GM10266 (cell line): Measurements from ENCODE around the gene MRGPRG.

Experiments
- DNase-seq: peaks from one replicate; pipeline ENCODE4 v3.0.0; 2012; ENCODE audit errors: extremely low spot score
- TF ChIP-seq, protein P1 (sequence below): IDR thresholded peaks from 2 replicates; pipeline ENCODE4 v1.5.1; 2012; ENCODE audit warnings: mild to moderate bottlenecking, low read depth; ENCODE audit not compliant: control insufficient read depth, insufficient read depth; ENCODE audit errors: missing control alignments

MRGPRG gene

GRCh38 chr11:3227568-3228444 lies 9.2 kb upstream of the MRGPRG start:
- peak; percentile 8 for DNase-seq
- TF ChIP-seq, protein P1, sequence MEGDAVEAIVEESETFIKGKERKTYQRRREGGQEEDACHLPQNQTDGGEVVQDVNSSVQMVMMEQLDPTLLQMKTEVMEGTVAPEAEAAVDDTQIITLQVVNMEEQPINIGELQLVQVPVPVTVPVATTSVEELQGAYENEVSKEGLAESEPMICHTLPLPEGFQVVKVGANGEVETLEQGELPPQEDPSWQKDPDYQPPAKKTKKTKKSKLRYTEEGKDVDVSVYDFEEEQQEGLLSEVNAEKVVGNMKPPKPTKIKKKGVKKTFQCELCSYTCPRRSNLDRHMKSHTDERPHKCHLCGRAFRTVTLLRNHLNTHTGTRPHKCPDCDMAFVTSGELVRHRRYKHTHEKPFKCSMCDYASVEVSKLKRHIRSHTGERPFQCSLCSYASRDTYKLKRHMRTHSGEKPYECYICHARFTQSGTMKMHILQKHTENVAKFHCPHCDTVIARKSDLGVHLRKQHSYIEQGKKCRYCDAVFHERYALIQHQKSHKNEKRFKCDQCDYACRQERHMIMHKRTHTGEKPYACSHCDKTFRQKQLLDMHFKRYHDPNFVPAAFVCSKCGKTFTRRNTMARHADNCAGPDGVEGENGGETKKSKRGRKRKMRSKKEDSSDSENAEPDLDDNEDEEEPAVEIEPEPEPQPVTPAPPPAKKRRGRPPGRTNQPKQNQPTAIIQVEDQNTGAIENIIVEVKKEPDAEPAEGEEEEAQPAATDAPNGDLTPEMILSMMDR: no peak

DNA sequence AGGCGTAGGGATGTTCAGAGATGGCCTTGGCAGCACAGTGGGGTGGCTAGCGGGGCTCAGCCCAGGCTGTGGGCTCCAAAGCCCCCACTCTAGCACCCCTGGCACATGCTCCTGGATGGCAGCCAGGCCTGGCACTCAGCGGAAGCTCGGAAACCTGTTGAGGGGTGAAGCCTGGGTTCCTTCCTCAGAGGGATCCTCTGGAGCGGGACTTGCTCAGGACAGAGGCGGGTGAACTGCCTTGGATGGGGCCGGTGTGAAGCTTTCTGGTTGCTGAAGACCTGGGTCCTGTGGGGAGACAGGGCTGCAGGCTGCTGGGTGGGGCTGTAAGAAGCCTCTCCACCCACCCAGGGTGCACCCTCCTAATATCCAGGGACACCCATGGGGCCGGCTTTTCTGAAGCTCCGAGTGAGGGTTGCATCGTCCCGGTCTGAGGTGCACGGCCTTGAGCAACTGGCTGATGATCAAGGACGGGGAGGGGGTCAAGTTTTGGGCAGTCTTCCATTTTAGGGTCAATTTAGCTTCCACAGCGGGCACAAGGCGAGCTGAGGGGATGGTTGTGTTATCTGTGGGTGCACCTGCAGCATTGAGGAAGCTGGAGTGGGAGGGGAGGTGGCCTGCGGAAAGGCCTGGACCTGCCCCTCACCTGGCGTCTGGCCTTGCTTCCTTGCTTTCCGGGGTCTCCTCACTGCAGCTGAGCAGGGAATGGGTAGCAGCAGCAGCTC lies 8.4 kb upstream of the MRGPRG start:
- peak; percentile 9 for DNase-seq
- TF ChIP-seq, protein P1: no peak

GRCh38 chr11:3225826-3226750 lies 7.5 kb upstream of the MRGPRG start:
- peak; percentile 18 for DNase-seq
- TF ChIP-seq, protein P1: no peak

GRCh38 chr11:3225159-3225758 lies 6.6 kb upstream of the MRGPRG start:
- TF ChIP-seq, protein P1: no peak
- DNase-seq: no peak

DNA sequence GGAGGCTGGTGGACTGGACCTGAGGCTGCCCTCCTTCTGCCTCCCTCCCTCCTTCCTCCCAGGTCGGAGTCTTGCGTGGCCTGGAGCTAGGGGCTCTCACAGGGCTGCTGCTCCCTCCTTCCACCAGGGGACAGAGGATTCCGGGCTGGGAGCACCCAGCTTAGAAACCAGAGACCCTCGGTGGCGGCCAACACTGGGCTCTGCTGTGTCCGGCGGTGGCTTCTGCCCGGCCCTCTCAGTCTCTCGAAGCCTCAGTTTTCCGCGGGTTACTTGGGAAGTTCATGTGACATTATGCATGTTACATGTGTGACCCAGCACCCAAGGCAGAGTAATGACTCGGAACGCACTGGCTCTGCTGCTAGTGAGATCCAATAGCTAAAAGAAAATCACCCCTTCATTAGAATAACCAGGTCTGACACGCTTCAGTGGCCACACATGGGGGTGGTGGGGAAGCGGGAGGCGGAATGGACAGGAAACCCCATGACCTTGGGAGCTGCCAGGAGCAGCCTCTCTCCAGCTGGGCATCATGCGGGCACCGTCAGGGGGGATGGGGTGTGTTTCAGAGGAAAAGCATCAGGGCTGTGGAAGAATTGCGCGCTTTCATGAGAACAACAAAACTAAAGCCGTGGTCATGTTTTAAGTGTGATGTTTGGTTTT lies 5.9 kb upstream of the MRGPRG start:
- DNase-seq: no peak
- TF ChIP-seq, protein P1: no peak

DNA sequence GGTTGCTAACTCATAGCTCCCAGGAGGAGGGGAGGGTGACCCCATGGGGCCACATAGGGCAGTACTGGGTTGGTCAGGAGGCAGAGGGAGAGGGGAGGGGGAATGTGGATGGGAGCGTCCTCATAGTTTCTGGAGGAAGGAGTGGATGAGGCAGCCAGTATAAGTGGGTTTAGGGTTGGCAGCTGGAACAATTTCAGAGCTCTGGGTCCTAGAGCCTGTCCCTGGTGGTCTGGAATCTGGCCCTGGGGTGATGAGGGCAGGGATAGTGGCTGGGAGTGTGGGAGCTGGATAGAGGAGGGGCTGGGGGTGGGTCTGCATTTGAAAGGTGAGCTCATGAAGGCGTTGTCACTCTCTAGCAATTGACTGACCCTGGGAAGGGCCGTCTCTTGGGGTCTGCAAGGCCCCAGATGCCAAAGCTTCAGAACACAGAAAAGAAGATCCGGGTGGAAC lies 5.3 kb upstream of the MRGPRG start:
- no peak for DNase-seq
- TF ChIP-seq, protein P1: no peak
